HepG2 (cell line): ENCODE measurements around the gene NELFB. TPM values are rescaled to one million over a fixed set of nuclear protein-coding genes. Genes with fewer than 3 reads are reported as not detected.

Experiments
- ATAC-seq: fragments of 200-7000 bp; cut with Tn5 transposase; 3 replicates; pipeline ENCODE4 v1.9.1; 2020; ENCODE audit warnings: mild to moderate bottlenecking, moderate library complexity
- BruUV-seq: library from RNA; stranded (reverse); fragments of 400-500 nt; replicated peaks from 2 replicates; lab custom pipeline; 2021; lab: Mats Ljungman, UMichigan
- CTCF ChIA-PET: fragments of 300-600 bp; formaldehyde crosslinking; extraction: SDS; loops from one replicate; lab custom pipeline; 2021; ENCODE audit warnings: low total read pairs, inconsistent platforms, low intra/inter-chr PET ratio; lab: Yijun Ruan, JAX
- POLR2A ChIA-PET: fragments of 350-600 bp; sonication (Branson Sonifier 250); formaldehyde crosslinking; loops from one replicate; lab custom pipeline; 2020; ENCODE audit warnings: antibody characterized with exemption, inconsistent platforms; lab: Yijun Ruan, JAX
- DNase-seq: peaks from one replicate; pipeline ENCODE4 v3.0.0-alpha.2; 2015; ENCODE audit warnings: low spot score
- FAIRE-seq: peaks from 3 replicates; lab custom pipeline; 2011; peaks lifted over from hg19 to GRCh38; lab: Jason Lieb, UNC
- H2AFZ ChIP-seq: one replicate; pipeline ENCODE4 v1.6.1; 2011; ENCODE audit warnings: low read length, inconsistent platforms
- H3K27ac ChIP-seq: fragments of 300-600 bp; 3 replicates; pipeline ENCODE4 v1.8.0; 2011; ENCODE audit warnings: mixed run types, mild to moderate bottlenecking, mixed read lengths, low read length, inconsistent platforms; ENCODE audit not compliant: insufficient read depth; ENCODE audit errors: extremely low read length
- H3K27me3 ChIP-seq, 2 experiments: fragments of 200-600 bp in 1 of 2; 2 replicates in 1 of 2; 3 replicates in 1 of 2; pipeline versions ENCODE4 v1.6.0 to v1.8.0; 2011; ENCODE audit warnings: low read length in 2 of 2, mild to moderate bottlenecking in 2 of 2, moderate library complexity in 2 of 2, inconsistent platforms in 1 of 2; ENCODE audit not compliant: insufficient read depth in 2 of 2, control insufficient read depth in 1 of 2
- H3K36me3 ChIP-seq, 2 experiments: fragments of 200-600 bp in 1 of 2; replicated peaks in 1 of 2; 2 replicates in 1 of 2; 3 replicates in 1 of 2; pipeline versions ENCODE4 v1.5.1 to v1.8.0; 2011; ENCODE audit warnings: low read length in 2 of 2, inconsistent platforms in 1 of 2; ENCODE audit not compliant: insufficient read depth in 2 of 2, control insufficient read depth in 1 of 2
- H3K4me1 ChIP-seq: 2 replicates; pipeline ENCODE4 v1.5.1; 2012; ENCODE audit warnings: low read length, inconsistent platforms; ENCODE audit not compliant: insufficient read depth
- H3K4me2 ChIP-seq: 2 replicates; pipeline ENCODE4 v1.6.0; 2011; ENCODE audit warnings: low read depth, low read length, inconsistent platforms
- H3K4me3 ChIP-seq, 3 experiments: fragments of 200-600 bp in 1 of 3; sonication (generic), shearing (Covaris generic) in 1 of 3; replicated peaks in 1 of 3; 2 replicates each; pipeline ENCODE4 v1.5.1; 2011 to 2016; ENCODE audit warnings: low read length in 3 of 3, inconsistent platforms in 2 of 3, low read depth in 2 of 3, mild to moderate bottlenecking in 2 of 3, control low read depth in 1 of 3, mixed read lengths in 1 of 3; ENCODE audit not compliant: insufficient read depth in 1 of 3
- H3K79me2 ChIP-seq: one replicate; pipeline ENCODE4 v1.6.1; 2011; ENCODE audit warnings: low read length, inconsistent platforms; ENCODE audit not compliant: insufficient read depth
- H3K9ac ChIP-seq: 2 replicates; pipeline ENCODE4 v1.6.0; 2011; ENCODE audit warnings: mild to moderate bottlenecking, low read depth, low read length, inconsistent platforms; ENCODE audit not compliant: insufficient read depth
- H3K9me3 ChIP-seq: 2 replicates; pipeline ENCODE4 v1.5.1; 2012; ENCODE audit warnings: mild to moderate bottlenecking, low read length
- H4K20me1 ChIP-seq: 2 replicates; pipeline ENCODE4 v1.6.0; 2011; ENCODE audit warnings: inconsistent platforms, mild to moderate bottlenecking, low read length, moderate library complexity; ENCODE audit not compliant: insufficient read depth
- ARHGAP35 ChIP-seq: sonication (generic); formaldehyde crosslinking; IDR thresholded peaks from 2 replicates; pipeline ENCODE4 v1.9.0; 2022; ENCODE audit warnings: mild to moderate bottlenecking, inconsistent platforms, moderate library complexity, missing genetic modification reagents, borderline replicate concordance
- CBX5 ChIP-seq: sonication (generic); formaldehyde crosslinking; IDR thresholded peaks from 2 replicates; pipeline ENCODE4 v1.4.0; 2020; ENCODE audit warnings: missing genetic modification reagents, borderline replicate concordance
- FOXJ3 ChIP-seq: sonication (generic); formaldehyde crosslinking; IDR thresholded peaks from 2 replicates; pipeline ENCODE4 v1.4.0; 2020; ENCODE audit warnings: missing genetic modification reagents, mild to moderate bottlenecking, borderline replicate concordance
- FOXK1 ChIP-seq: sonication (generic); formaldehyde crosslinking; IDR thresholded peaks from 2 replicates; pipeline ENCODE4 v1.4.0; 2020; ENCODE audit warnings: low read depth, missing genetic modification reagents, borderline replicate concordance
- HHEX ChIP-seq: IDR thresholded peaks from 2 replicates; pipeline ENCODE4 v1.6.1; 2016; ENCODE audit warnings: control low read depth
- HOXA9 ChIP-seq: sonication (generic); formaldehyde crosslinking; IDR thresholded peaks from 2 replicates; pipeline ENCODE4 v1.8.1; 2022; ENCODE audit warnings: missing genetic modification reagents, mild to moderate bottlenecking, moderate library complexity, borderline replicate concordance
- MXD4 ChIP-seq: IDR thresholded peaks from 2 replicates; pipeline ENCODE4 v1.6.1; 2016; ENCODE audit warnings: mild to moderate bottlenecking, missing biosample characterization, missing genetic modification reagents
- SIX4 ChIP-seq: sonication (generic); formaldehyde crosslinking; IDR thresholded peaks from 2 replicates; pipeline ENCODE4 v1.4.0; 2020; ENCODE audit warnings: missing genetic modification reagents
- TARDBP ChIP-seq: sonication (generic); formaldehyde crosslinking; IDR thresholded peaks from 2 replicates; pipeline ENCODE4 v1.8.0; 2022; ENCODE audit warnings: mild to moderate bottlenecking, missing genetic modification reagents
- TOE1 ChIP-seq: sonication (generic); formaldehyde crosslinking; IDR thresholded peaks from 2 replicates; pipeline ENCODE4 v1.4.0; 2020; ENCODE audit warnings: mild to moderate bottlenecking, missing genetic modification reagents
- ZFAT ChIP-seq: sonication (generic); formaldehyde crosslinking; conservative IDR thresholded peaks from 2 replicates; pipeline ENCODE4 v1.8.1; 2023; ENCODE audit warnings: missing genetic modification reagents, inconsistent platforms
- ZFP1 ChIP-seq: IDR thresholded peaks from 2 replicates; pipeline ENCODE4 v1.6.1; 2016
- ZNF331 ChIP-seq: sonication (generic); formaldehyde crosslinking; IDR thresholded peaks from 2 replicates; pipeline ENCODE4 v1.4.0; 2020; ENCODE audit warnings: missing genetic modification reagents
- ZNF670 ChIP-seq: sonication (generic); formaldehyde crosslinking; IDR thresholded peaks from 2 replicates; pipeline ENCODE4 v1.8.0; 2022; ENCODE audit warnings: mild to moderate bottlenecking, missing genetic modification reagents, borderline replicate concordance
- ZSCAN29 ChIP-seq: sonication (generic); formaldehyde crosslinking; conservative IDR thresholded peaks from 2 replicates; pipeline ENCODE4 v1.4.0; 2020; ENCODE audit warnings: mild to moderate bottlenecking, missing genetic modification reagents
- WGBS: methylation state at CpG from one replicate; pipeline ENCODE4 v1.1.6; 2017; ENCODE audit warnings: low lambda C conversion rate; 5-methylcytosine and 5-hydroxymethylcytosine counted together
- in situ Hi-C: cut with HindIII; loops from 2 replicates; pipeline ENCODE4 v1.10.0; 2017; ENCODE audit warnings: low pct_unique_long_range_greater_than_20kb; ENCODE audit not compliant: extremely low pct_ligation_motif_present
- intact Hi-C: fragments of 100-400 bp; cut with micrococcal nuclease; formaldehyde crosslinking; loops from one replicate; pipeline ENCODE4 v1.10.0; 2022; ENCODE audit not compliant: unreplicated experiment
- polyA plus RNA-seq, 8 experiments: library from polyadenylated mRNA; depleted of rRNA in 3 of 8; stranded (reverse) in 7 of 8; unstranded in 1 of 8; fragments of >200 nt; fragmentation: Illumina TruSeq in 4 of 8; extraction: Trizol in 4 of 8; gene quantifications; 2 replicates each; pipeline versions ENCODE4 v1.2.1 to v1.2.3, GENCODE V29; 2011 to 2016; ENCODE audit warnings: low read depth in 4 of 8, missing spikeins in 1 of 8, mixed read lengths in 1 of 8; ENCODE audit not compliant: insufficient read depth in 1 of 8
- total RNA-seq, 5 experiments: library from RNA; depleted of rRNA; stranded (reverse); fragments of >200 nt; fragmentation: Illumina TruSeq; extraction: Trizol; gene quantifications; 2 replicates each; pipeline ENCODE4 v1.2.3, GENCODE V29; 2016; ENCODE audit warnings: low read depth in 1 of 5
- TF ChIP-seq, protein P1 (sequence below): IDR thresholded peaks from 2 replicates; pipeline ENCODE4 v1.6.1; 2016; ENCODE audit warnings: missing genetic modification reagents, missing compliant biosample characterization
- TF ChIP-seq, protein P2 (sequence below): sonication (generic); formaldehyde crosslinking; IDR thresholded peaks from 2 replicates; pipeline ENCODE4 v1.8.1; 2023; ENCODE audit warnings: missing genetic modification reagents, inconsistent platforms, borderline replicate concordance
- TF ChIP-seq, protein P3 (sequence below): sonication (generic); formaldehyde crosslinking; IDR thresholded peaks from 2 replicates; pipeline ENCODE4 v1.8.0; 2023; ENCODE audit warnings: mild to moderate bottlenecking, missing genetic modification reagents

NELFB gene
- total and polyA plus RNA-seq, 2 of the 13 experiments (the other 11 are each of a cell fraction or from before 2014, with no cell fraction given), result 26.5 to 45.8 TPM

DNA sequence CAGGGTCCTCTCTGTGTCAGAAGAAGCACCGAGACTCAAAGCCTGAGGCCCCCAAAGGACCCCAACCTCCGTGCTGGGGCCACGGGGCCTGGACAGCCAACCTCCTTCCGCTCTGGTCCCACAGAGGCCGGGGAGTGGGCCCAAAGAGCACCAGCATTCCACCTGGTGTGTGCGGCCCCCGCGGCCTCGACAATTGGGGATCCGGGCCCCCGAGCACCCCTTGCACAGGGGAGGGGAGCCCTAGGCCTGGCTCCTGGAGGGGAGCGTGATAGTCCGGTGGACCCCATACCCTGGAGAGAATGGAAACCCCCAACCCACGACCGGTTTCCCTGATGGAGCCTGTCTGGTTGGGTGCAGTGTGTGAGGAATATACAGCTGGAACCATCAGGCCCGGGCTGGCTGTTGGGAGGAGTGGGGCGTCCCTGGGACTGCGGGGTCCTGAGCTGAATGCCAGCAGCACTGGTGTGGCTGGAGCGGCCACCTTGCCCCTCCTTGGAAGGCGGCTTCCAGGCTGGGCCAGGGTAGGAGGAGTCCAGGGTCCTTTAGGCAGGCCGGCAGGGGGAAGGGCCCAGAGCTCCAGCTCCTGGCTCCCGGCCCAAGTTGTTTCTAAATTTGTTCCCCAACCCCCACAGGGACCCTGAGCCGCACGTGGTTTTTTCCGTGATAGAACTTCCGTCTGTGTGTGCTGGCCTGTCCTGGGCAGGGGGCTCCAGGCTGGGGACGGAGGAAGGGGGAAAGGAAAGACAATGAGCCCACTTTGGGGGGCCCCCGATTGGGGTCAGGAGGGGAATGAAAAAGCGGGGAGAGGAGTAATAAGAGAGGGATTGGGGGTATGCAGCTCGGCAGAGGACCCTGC lies 21.6 kb downstream of the NELFB start (continued):
- no peak for TF ChIP-seq ARHGAP35 (CRISPR knock-in tag)
- TF ChIP-seq ZNF670, result no peak
- no peak for TF ChIP-seq FOXJ3 (CRISPR knock-in tag)
- TF ChIP-seq HOXA9 (CRISPR knock-in tag), result no peak
- no peak for TF ChIP-seq SIX4 (CRISPR knock-in tag)
- TF ChIP-seq, protein P1, sequence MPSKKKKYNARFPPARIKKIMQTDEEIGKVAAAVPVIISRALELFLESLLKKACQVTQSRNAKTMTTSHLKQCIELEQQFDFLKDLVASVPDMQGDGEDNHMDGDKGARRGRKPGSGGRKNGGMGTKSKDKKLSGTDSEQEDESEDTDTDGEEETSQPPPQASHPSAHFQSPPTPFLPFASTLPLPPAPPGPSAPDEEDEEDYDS, result no peak
- TF ChIP-seq, protein P2, sequence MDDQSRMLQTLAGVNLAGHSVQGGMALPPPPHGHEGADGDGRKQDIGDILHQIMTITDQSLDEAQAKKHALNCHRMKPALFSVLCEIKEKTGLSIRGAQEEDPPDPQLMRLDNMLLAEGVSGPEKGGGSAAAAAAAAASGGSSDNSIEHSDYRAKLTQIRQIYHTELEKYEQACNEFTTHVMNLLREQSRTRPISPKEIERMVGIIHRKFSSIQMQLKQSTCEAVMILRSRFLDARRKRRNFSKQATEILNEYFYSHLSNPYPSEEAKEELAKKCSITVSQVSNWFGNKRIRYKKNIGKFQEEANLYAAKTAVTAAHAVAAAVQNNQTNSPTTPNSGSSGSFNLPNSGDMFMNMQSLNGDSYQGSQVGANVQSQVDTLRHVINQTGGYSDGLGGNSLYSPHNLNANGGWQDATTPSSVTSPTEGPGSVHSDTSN (CRISPR knock-in tag), result no peak
- TF ChIP-seq, all 625 proteins: peak for 68

DNA sequence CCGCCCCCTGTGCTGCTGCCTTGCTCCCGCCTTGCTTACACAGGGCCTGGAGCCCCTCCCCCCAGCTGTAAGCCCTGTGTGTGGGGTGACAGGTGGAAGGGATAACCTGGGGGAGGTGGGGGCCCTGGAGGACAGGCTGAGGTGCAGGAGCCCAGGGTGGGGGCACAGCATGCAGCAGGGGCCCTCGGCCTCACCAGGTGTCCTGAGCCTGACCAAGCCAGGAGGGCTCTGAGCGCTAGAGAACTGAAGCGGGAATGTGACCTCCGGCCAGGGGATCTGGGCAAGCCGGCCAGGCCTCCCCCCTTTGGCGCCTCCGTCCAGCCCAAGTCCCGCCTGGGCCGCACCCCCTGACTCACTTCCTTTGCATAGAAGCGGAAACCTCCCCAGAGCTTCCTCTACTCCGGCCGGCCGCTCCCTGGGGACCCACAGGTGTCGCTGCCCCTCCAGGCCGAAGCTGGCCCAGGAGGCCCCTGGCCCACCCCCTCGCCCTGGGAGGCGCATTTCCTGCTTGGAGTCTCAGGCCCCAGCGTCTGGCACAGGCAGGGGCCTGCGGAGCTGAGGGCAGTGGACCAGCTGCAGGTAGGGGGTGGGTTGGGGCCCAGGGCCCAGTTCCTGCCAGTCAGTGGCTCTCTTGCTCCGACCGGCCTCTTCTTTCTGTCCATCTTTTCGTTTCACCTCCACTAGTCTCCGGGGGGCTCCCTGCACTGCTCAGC lies 22.4 kb downstream of the NELFB start, which contains the start of gene TOR4A:
TSS of gene TOR4A (plus strand) at position 398 of the 713 bp plus-strand sequence. CDS start 964 bp downstream, outside the sequence.
- peak; percentile 87 for ATAC-seq
- in situ Hi-C loops (no loop called here), intact Hi-C loops (no loop called here)
- WGBS, result 4% methylated on average over 6 of the region's 25 CpGs
- FAIRE-seq, result peak; percentile 80
- H3K4me2 ChIP-seq, result peak within 1 kb of the TSS; percentile 88
- H3K36me3 ChIP-seq, result peaks cover 2 to 13% of the 10 kb centered on the region in 2 experiments; a peak in 3 of 5 replicates
- H4K20me1 ChIP-seq, result no peaks in the 10 kb centered on the region
- peak; percentile 94 for DNase-seq
- H3K9me3 ChIP-seq, result no peaks in the 10 kb centered on the region
- no peak within 1 kb of the TSS for H2AFZ ChIP-seq
- BruUV-seq, result no TSS peak
- peaks cover 21% of the 10 kb centered on the region for H3K4me1 ChIP-seq
- ChIA-PET POLR2A (interaction anchor here (0.7 to 2.8 kb wide), 31 partner anchors 9 to 341 kb away, joined by 3 to 78 read pairs (median 7); partner anchors contain the start of genes ENTPD8, EXD3, MAN1B1 and NELFB), CTCF (interaction anchor here (0.6 to 1.0 kb wide), 2 partner anchors 41 to 231 kb away, joined by 3 to 4 read pairs; no protein-coding TSS in a partner anchor)
- peak within 1 kb of the TSS; percentile 82 for H3K9ac ChIP-seq
- H3K79me2 ChIP-seq, result peaks cover 6% of the 10 kb centered on the region
- H3K4me3 ChIP-seq, result peak within 1 kb of the TSS; percentile 87 to 90 (median 88)
- peak within 1 kb of the TSS; percentile 90 for H3K27ac ChIP-seq
- no peaks in the 10 kb centered on the region; a peak in 1 of 5 replicates for H3K27me3 ChIP-seq
- TF ChIP-seq TOE1 (no peak), HHEX (CRISPR knock-in tag) (no peak), ZNF331 (peak; percentile 41; the same call in 1 of the 2 replicates), MXD4 (CRISPR knock-in tag) (peak; percentile 83), CBX5 (CRISPR knock-in tag) (peak; percentile 43; the same call in 1 of the 2 replicates), ZFP1 (CRISPR knock-in tag) (0 out of 2 replicates have a peak, but pooled peaks have one; percentile 16), ZSCAN29 (no peak), FOXK1 (CRISPR knock-in tag) (0 out of 2 replicates have a peak, but pooled peaks have one; percentile 18), TARDBP (peak; percentile 29; the same call in 1 of the 2 replicates), ZFAT (CRISPR knock-in tag) (no peak)
- TF ChIP-seq, protein P3, sequence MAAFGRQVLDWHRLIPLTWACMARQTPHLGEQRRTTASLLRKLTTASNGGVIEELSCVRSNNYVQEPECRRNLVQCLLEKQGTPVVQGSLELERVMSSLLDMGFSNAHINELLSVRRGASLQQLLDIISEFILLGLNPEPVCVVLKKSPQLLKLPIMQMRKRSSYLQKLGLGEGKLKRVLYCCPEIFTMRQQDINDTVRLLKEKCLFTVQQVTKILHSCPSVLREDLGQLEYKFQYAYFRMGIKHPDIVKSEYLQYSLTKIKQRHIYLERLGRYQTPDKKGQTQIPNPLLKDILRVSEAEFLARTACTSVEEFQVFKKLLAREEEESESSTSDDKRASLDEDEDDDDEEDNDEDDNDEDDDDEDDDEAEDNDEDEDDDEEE (CRISPR knock-in tag), result no peak
